ENCODE measurements around the gene KIF21B.

DNA sequence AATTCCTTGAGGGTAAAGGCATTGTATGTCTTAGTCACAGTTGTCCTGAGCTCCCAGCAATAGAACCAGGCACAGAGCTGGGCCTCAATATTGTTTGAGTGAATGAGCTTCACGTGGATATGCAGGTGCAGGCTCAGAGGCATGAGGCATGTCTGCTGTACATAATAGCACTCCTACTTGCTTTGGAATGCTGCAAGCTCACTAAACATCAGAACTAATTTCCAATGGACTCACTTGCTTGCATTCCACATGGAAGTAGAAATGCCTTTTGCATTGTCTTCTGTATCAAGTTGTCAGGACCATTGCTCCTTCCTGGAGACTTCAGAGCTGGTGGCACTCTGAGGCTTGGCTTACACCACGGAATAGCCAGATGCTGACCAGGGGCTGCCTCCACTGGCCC is 91.7 kb downstream of the KIF21B start:
- no peak for TF ChIP-seq BHLHE40 (IDR thresholded peaks at IDR 0.05; ENCODE audit: borderline replicate concordance)
- TF ChIP-seq TARDBP (IDR thresholded peaks at IDR 0.05): no peak
- TF ChIP-seq ARNT (IDR thresholded peaks at IDR 0.05): no peak
- no peak for TF ChIP-seq FOXM1 (IDR thresholded peaks at IDR 0.05; ENCODE audit: borderline replicate concordance)
- no peak for TF ChIP-seq SUZ12 (IDR thresholded peaks at IDR 0.05)
- no peak for TF ChIP-seq LEF1 (IDR thresholded peaks at IDR 0.05; ENCODE audit: borderline replicate concordance)

Data from HEK293T (cell line).